NCI-H446 treated with DMSO at 0.1 percent for 48 hours (cell line): ENCODE results near the gene CTSG.
"Not testable (repeated sequence)": the region's sequence is repeated elsewhere in the genome, so short reads cannot be mapped to it uniquely, and the experiment has no call there.

Source experiments
- DNase-seq: peaks from one replicate; lab custom pipeline; 2025; lab: John Stamatoyannopoulos, UW

The CTSG gene

DNA sequence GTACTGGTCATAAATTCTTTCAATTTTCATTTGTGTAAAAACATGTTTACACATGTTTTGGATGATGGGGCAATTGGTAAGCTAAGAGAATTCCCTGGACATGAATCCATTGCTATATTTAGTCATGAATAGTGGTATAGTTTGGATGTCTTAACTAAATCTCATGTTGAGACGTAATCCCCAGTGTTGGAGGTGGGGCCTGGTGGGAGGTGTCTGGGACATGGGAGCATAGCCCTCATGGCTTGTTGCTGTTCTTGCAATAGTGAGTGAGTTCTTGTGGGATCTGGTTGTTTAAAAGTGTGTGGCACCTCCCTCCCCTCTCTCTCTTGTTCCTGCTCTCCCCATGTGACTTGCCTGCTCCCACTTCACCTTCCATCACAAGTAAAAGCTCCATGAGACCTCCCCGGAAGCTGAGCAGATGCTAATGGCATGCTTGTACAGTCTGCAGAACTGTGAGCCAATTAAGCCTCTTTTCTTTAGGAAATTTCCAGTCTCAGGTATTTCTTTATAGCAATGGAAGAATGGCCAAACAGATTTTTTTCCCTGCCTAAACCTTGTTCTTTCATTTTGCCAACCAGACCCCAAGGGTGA lies 33.6 kb downstream of the CTSG start:
- DNase-seq: no peak

DNA sequence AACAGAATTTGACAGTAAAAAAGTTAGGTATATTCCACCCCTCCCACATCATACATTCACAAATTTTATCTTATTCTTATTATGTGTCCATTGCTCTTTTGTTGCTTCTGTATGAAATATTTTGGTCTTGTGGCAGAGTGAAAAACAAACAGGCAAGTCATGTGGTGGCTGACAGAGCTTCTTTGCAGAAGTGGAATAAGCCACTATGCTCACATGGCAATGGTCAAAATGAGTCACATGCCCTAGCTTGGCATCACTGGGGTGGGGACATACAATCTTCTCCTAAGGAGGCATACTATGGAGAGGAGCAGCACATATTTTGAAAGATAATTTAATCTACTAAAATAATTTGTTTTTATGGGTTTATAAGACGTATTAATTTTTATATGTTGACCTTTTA lies 40.3 kb downstream of the CTSG start:
- DNase-seq: no peak

DNA sequence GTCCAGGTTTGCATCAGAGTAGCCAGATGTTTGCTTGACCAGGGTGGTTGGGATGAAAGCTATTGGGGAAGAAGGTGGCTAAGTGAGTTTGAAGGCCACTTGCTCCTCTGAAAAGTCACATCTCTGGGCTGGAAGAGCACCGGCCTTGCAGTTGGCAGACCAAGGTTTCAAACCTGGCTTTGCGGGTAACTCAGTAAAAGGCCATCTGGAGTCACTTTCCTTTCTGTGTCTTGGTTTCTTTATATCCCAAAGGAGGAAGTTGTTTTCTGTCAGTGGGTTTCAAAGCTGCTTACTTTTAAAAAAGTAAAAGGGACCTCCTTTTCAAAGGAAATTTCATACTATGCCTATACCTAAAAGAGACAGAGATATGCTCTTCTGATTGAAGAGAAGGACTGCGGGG lies 41.8 kb downstream of the CTSG start:
- DNase-seq: no peak

DNA sequence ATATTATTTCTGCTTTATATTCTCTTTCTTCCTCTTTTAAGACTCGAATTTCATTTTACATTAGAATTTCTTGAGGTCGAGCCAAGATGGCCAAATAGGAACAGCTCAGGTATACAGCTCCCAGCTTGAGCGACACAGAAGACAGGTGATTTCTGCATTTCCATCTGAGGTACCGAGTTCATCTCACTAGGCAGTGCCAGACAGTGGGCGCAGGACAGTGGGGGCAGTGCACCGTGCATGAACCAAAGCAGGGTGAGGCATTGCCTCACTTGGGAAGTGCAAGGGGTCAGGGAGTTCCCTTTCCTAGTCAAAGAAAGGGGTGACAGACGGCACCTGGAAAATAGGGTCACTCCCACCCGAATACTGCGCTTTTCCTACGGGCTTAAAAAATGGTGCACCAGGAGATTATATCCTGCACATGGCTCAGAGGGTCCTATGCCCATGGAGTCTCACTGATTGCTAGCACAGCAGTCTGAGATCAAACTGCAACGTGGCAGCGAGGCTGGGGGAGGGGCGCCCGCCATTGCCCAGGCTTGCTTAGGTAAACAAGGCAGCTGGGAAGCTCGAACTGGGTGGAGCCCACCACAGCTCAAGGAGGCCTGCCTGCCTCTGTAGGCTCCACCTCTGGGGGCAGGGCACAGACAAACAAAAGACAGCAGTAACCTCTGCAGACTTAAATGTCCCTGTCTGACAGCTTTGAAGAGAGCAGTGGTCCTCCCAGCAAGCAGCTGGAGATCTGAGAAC lies 50.0 kb downstream of the CTSG start:
- not testable (repeated sequence) for DNase-seq
